GM15510 (cell line): ENCODE results near the gene POMC.

ENCODE experiments used
- POLR2A ChIP-seq: IDR thresholded peaks from 3 replicates; pipeline ENCODE4 v1.6.1; 2011; ENCODE audit warnings: borderline replicate concordance; ENCODE audit not compliant: insufficient read length; ENCODE audit errors: extremely low read depth

Gene POMC

DNA sequence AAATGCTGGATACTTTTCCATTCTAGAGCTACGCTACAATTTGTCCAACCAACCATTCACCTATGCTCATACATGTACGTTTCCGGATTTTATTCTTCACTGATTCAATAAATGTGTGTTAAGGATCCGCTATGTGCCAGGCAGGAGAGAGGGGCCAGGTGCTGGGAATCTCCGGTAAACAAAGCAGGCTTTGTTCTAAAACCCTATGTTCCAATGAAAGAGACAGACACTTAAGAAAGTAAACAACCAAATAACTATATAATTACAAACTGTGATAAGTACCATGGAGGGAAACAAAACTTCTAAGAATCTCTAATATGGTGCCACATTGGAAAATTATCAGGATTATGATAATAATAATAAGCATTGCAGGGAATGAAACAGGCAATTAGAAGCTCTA is 22.2 kb upstream of the POMC start:
- no peak for TF ChIP-seq POLR2A

DNA sequence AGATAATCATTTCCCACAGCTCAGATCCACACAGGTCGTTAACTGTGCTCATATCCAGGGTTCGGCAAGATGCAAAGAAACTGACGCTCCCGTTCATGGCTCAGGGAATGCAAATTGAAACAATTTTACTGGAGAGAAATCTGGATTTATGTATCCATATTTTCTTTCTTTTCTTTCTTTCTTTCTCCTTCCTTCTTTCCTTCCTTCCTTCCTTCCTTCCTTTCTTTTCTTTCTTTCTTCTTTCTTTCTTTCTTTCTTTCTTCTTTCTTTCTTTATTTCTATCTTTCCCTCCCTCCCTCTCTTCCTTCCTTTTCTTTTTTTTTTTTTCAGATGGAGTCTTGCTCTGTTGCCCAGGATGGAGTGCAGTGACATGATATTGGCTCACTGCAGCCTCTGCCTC is 20.0 kb upstream of the POMC start:
- no peak for TF ChIP-seq POLR2A

DNA sequence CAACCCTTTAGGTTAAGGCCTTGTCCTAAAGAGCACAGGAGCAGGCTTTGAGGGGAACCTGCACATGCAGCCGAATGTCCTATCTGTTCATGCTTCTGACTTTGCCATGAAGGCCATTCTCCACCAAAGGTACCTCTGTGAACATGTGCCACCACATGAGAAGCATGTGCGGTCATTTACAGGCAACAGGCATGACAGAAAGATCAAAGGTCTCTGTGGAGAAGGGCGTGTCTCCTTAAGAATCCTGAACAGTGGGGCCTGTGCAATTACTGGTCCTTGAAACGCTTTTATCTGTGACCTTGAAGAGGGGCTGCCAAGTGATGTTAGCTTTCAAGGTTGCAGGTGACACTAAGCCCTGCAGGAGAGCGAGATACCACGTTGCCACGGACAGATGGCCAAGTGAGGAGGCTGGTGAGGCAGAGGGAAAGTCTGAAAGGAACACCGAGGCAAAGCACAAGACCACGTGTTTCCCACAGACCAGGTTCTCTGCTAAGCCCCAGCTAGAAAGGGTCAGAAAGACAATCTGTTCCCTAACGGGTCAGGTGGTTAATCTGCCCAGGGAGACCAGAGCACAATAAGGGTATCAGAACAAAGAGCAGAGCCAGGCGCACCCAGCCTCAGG is 19.5 kb upstream of the POMC start:
- no peak for TF ChIP-seq POLR2A

DNA sequence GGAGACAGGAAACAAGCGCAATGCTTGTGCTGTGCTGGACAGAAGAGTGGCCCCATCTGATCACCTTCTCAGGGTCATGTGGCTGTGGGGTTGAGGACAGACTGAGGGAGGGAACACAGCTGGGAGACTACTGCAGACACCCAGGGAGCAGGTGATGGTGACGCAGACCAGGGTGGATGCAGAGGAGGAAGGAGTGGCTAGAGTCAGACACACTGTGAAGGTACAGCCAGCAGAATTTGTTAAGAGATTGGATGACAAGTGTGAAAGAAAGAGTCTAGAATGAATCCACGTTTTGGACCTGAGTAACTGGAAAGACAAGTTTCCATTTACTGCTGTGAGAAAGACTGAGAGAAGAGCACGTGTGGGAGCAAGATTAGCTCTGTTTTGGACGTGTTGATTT is 15.9 kb upstream of the POMC start:
- no peak for TF ChIP-seq POLR2A

DNA sequence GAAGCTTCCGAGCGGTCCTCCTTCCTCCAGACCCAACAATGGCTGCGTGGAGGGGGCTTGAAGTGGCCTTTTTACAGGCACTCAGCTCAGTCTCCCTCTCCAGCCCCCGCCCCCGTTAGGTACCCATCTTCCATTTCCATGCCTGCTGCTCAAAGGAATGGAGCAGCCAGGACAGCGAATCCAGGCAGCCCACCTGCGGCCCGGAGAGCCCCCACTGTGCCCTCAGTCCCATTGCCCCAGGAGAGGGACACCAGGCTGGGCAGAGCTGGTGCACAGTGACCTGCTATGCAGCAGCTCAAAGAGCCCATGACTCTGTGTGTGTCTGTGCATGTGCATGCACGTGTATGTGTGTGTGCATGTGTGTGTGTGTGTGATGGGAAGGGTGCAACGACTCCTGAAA is 10.6 kb upstream of the POMC start:
- TF ChIP-seq POLR2A = no peak

DNA sequence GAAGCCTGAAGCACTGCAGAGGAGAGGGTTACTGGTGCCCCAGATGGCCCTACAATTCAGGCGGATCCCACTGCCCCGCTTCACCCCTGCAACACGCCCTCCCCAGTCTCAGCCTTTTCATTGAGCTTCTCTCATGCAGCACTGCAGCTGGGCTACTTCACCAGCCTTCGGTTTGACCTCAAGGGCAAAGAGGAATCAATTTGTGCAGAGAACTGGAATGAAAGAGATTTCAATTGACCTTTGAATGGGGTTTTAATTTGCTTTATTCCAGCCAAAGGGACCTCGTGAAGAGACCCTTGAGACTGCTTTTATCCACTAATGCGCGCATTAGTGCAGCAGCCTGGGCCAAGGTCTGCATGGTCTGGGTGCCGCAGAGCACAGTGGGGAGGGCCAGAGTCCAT is 8.8 kb upstream of the POMC start:
- no peak for TF ChIP-seq POLR2A

DNA sequence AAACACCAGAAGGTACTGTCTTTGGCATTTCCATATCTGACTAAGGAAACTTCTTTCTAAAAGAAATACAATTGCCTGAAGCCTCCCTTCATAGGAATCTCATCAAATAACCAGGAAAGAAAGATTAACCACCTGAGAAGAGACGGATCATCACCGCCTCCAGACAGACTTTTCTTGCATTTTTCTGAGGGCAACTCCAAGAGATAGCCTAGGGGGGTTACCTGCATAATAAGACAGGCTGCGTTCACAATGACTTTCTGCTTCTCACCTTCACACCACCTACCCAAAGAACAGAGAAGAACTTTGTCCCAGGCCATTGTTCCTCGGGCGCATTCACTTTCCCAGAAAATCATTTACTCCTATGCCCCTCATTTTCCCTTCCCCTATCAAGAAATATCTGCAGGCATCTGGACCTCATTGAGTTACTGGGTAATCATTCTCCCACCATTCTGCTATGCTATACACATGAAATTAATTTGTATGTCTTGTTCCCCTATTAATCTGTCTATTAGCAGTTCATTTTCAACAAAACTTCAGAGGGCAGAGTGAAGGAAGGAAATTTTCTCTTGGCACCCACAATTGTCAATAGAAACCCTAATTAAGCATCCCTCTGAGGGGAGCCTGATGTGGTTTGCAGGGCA is 8.3 kb upstream of the POMC start:
- TF ChIP-seq POLR2A = no peak

DNA sequence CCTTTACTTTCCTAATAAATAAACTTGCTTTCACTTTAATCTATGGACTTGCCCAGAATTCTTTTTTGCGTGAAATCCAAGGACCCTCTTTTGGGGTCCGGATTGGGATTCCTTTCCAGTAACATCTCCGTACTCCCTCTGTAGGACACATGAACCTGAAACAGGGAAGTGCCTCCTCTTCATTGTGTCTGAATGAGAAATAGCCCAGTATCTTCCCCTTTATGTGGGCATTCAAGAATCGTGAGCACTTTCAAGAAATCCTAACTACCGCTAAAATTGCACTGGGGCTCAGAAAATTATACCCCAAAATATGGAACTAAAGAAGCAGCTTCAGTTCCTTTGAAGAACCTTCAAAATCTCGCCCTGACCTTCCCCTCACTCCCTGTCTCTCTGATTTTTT is 7.8 kb upstream of the POMC start:
- TF ChIP-seq POLR2A = no peak

DNA sequence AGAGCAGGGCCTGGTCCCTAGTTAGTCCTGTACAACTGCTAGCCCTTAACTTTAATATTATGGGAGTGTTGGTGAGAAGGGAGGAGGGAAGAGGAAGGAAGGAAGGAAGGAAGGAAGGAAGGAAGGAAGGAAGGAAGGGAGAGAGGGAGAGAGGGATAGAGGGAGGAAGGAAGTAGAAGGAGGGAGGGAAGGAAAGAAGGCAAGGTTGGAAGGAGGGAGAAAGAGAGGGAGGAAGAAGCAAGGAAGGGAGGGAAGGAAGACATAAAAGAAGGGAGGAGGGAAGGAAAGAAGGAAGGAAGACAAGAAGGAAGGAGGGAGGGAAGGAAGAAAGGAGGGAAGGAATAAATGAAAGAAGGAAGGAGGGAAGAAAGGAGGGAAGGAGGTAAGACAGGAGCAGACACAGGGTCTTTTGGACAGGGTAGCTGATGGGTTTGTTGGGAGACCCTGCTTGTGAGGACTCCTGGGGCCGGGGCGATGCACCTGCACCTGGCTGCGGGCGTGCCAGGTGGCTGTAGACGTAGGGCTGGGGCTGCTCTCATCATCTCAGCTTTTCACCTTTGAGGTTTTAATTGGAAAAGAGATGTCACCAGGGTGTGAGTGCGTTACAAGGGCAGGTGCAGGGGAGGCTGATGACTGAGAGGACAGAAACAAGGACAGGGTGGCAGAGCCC is 5.9 kb upstream of the POMC start:
- TF ChIP-seq POLR2A = no peak

DNA sequence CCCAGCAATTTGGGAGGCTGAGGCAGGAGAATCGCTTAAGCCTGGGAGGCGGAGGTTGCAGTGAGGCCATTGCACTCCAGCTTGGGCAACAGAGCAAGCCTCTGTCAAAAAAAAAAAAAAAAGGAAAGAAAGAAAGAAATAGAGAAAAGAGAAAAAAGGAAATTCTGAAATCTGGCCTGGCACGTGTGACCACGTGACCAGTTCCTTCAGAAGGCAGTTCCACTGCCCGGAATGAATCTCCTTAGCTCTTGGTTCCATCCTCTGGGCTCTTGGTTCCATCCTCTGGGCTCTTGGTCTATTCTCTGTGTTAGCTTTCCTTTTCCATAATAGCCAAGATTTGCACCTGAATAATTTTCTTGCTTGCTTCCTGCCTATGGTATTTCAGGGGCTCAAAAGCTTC is 5.3 kb upstream of the POMC start:
- TF ChIP-seq POLR2A = no peak

DNA sequence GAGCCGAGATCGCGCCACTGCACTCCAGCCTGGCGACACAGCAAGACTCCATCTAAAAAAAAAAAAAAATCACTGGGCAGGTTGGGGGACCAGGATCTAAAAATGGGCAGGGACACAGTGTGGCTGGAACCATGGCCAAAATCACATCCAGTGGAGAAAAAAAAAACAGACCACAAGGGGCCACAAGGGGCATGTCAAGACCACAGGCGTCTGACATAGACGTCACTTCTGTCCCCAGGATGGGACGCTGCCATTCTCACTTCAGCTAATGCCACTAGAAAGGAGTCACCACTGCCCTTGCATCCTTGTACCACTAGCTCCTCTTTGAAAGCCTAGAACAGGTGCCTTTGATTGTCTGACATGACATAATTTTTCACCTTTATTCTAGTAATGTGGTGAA is 2.5 kb upstream of the POMC start:
- TF ChIP-seq POLR2A = no peak

DNA sequence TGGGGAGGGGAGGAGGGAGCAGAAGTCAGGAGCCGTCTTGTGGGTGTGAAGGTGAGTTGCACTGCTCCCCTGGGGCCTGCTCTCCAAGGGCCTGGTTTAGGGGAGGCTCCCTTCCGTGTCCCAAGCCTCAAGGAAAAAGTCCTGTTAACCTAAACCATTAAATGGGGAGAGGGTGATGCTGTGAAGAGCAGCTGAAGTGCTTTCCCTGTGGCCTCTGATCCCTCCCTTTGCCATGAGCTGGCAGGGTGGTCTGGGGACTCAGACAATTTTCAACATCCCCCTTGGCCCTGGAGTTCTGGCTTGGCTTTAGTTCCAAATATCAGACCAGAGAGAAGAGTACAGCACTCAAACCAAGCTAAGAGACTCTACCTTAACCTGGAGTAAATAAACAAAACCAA is 692 bp upstream of the POMC start:
- TF ChIP-seq POLR2A = no peak

DNA sequence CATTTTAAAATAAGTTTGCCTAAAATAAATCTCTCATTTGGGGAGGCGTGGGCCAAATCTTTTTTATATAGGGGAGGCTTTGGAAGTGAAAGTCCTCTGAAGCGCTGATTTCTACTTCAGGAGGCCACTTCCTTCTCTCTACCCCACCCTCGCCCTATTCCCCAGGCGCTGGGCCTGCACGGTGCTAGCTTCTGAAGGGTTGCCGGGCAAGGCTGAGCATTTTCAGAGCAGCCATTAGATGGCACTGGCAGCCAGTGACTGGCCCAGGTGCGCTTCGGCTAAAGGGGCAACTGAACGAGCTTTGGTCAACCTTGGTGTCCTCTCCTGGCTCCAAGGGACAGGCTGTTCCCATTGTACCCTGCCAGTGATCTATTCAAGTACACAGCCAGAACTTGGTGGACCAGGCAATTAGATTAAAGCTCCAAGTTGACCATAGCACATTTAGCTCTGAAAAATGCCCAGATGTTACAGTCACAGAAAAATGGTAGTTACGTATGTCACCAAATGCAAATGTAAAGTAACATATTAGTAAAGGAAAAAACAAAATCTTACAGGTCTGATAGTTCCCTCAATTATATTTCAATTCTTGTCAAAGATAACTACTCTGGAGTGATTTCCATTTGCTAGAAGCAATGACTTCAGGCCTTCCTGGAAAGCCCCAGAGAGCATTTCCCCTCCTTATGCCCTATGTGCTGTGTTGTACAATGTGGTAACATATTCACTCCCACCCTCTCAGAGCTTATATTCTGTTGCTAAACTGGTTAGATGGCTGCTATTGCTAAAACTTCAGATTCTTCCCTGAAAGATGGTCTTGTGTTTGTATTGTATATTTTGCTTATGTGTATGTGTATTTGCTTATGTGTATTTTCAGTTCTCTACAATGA is 2.1 kb downstream of the POMC start:
- no peak for TF ChIP-seq POLR2A

DNA sequence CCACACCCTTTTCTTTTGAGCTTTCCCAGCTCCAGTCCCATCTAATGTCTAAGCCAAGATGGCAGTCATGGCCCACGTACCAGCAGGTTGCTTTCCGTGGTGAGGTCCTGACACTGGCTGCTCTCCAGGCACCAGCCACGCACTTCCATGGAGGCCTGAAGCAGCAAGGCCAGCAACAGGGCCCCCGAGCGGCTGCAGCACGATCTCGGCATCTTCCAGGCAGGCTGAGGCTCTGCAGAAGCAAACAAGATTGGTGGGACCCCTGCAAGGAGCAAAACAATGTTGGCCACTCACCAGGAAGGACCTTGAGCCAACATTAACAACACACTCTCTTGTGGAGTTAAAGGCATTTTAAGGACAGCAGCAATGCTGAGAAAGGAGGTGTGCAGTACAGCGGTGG is 3.8 kb downstream of the POMC start:
- TF ChIP-seq POLR2A = no peak
